GM21576 (cell line): ENCODE results near the gene CIITA.
"Not testable (repeated sequence)": the region's sequence is repeated elsewhere in the genome, so short reads cannot be mapped to it uniquely, and the experiment has no call there.

ENCODE experiments used
- ATAC-seq: cut with Tn5 transposase; IDR thresholded peaks from one replicate; pipeline ENCODE4 v1.9.1; 2021; ENCODE audit warnings: mild to moderate bottlenecking, moderate library complexity; ENCODE audit not compliant: unreplicated experiment

CIITA gene

GRCh38 chr16:10916534-10916933 is 39.5 kb downstream of the CIITA start:
- ATAC-seq, result no peak

GRCh38 chr16:10918294-10919002 is 41.4 kb downstream of the CIITA start:
- ATAC-seq, result peak; percentile 77

GRCh38 chr16:10919003-10919351 is 42.0 kb downstream of the CIITA start:
- ATAC-seq, result no peak

- ATAC-seq, result no peak
Measured at GRCh38 chr16:10920726-10921427, 43.9 kb downstream of the CIITA start.

- ATAC-seq, result no peak
Measured at GRCh38 chr16:10921536-10922327, 44.7 kb downstream of the CIITA start.

- no peak for ATAC-seq
Measured at GRCh38 chr16:10922328-10923145, 45.5 kb downstream of the CIITA start.

- no peak for ATAC-seq
Measured at GRCh38 chr16:10923146-10923649, 46.2 kb downstream of the CIITA start.

- ATAC-seq, result no peak
Measured at GRCh38 chr16:10923650-10924214, 46.7 kb downstream of the CIITA start.

GRCh38 chr16:10925285-10925684 is 48.3 kb downstream of the CIITA start:
- not testable (repeated sequence) for ATAC-seq

- no peak for ATAC-seq
Measured at GRCh38 chr16:10926094-10926493, 49.1 kb downstream of the CIITA start.

- no peak for ATAC-seq
Measured at GRCh38 chr16:10926867-10927266, 49.9 kb downstream of the CIITA start.

GRCh38 chr16:10927497-10928112 is 50.6 kb downstream of the CIITA start:
- no peak for ATAC-seq

- not testable (repeated sequence) for ATAC-seq
Measured at GRCh38 chr16:10929097-10929496, 52.1 kb downstream of the CIITA start.

- no peak for ATAC-seq
Measured at GRCh38 chr16:10929853-10930754, 53.1 kb downstream of the CIITA start.

GRCh38 chr16:10930755-10931093 is 53.7 kb downstream of the CIITA start:
- ATAC-seq, result no peak

GRCh38 chr16:10931134-10931533 is 54.1 kb downstream of the CIITA start:
- no peak for ATAC-seq

GRCh38 chr16:10931977-10932632 is 55.1 kb downstream of the CIITA start:
- no peak for ATAC-seq

- no peak for ATAC-seq
Measured at GRCh38 chr16:10932959-10933710, 56.1 kb downstream of the CIITA start.
